AG04449 (cell line): ENCODE measurements around the gene TSKS.

Experiments used
- CTCF ChIA-PET: fragments of 350-600 bp; formaldehyde crosslinking; extraction: SDS; loops from one replicate; lab custom pipeline; 2021; ENCODE audit warnings: antibody characterized with exemption; lab: Yijun Ruan, JAX
- POLR2A ChIA-PET: fragments of 400-600, 350-600 bp; formaldehyde crosslinking; extraction: SDS; loops from one replicate; lab custom pipeline; 2020; ENCODE audit warnings: antibody characterized with exemption, inconsistent platforms; lab: Yijun Ruan, JAX
- DNase-seq: peaks from one replicate; pipeline ENCODE4 v3.0.0-alpha.2; 2010; ENCODE audit warnings: low read depth, low spot score
- H3K4me3 ChIP-seq: 2 replicates; pipeline ENCODE4 v1.5.1; 2011; ENCODE audit warnings: low read depth, mild to moderate bottlenecking, control low read depth, low read length
- CTCF ChIP-seq: IDR thresholded peaks from one replicate; pipeline ENCODE4 v1.5.1; 2011; ENCODE audit warnings: mild to moderate bottlenecking, moderate library complexity, low read length, control low read depth, inconsistent platforms; ENCODE audit not compliant: insufficient read depth; ENCODE audit errors: missing control alignments

Gene TSKS

GRCh38 chr19:49766007-49766929 is 3.2 kb upstream of the TSKS start:
- POLR2A ChIA-PET, result interaction anchor here (0.6 to 1.5 kb wide), 7 partner anchors 10 to 186 kb away, joined by 3 to 6 read pairs (median 3); partner anchors contain the start of gene NOSIP
- CTCF ChIA-PET, result interaction anchor here (0.7 to 1.1 kb wide), 3 partner anchors 31 to 1450 kb away, joined by 3 to 6 read pairs (median 3); no protein-coding TSS in a partner anchor
- DNase-seq, result peak; percentile 100
- H3K4me3 ChIP-seq, result peak overlapping the region; percentile 40
- no peak for TF ChIP-seq CTCF

- TF ChIP-seq CTCF, result no peak
- DNase-seq, result no peak
- CTCF ChIA-PET, result interaction anchor here (1.1 to 1.5 kb wide), 2 partner anchors 14 to 83 kb away, joined by 3 to 5 read pairs; no protein-coding TSS in a partner anchor
- POLR2A ChIA-PET, result no interaction called here
- no peak overlapping the region for H3K4me3 ChIP-seq
These were observed 1.2 kb upstream of the TSKS start for GRCh38 chr19:49764341-49764740.

GRCh38 chr19:49761625-49762311 is 1.3 kb downstream of the TSKS start:
- peak; percentile 32 for TF ChIP-seq CTCF
- CTCF ChIA-PET, result interaction anchor here (0.9 to 1.5 kb wide), 3 partner anchors 11 to 81 kb away, joined by 3 to 4 read pairs (median 4); no protein-coding TSS in a partner anchor

GRCh38 chr19:49761249-49761624 is 1.9 kb downstream of the TSKS start:
- no peak overlapping the region for H3K4me3 ChIP-seq
- TF ChIP-seq CTCF, result no peak
- ChIA-PET CTCF (interaction anchor here (0.9 to 1.5 kb wide), 4 partner anchors 10 to 81 kb away, joined by 3 to 4 read pairs (median 4); no protein-coding TSS in a partner anchor), POLR2A (no interaction called here)
- no peak for DNase-seq

More at GRCh38 chr19:49761625-49762311, 1.3 kb downstream of the TSKS start:
- POLR2A ChIA-PET, result no interaction called here
- no peak for DNase-seq
- H3K4me3 ChIP-seq, result no peak overlapping the region

GRCh38 chr19:49758292-49758691 is 4.8 kb downstream of the TSKS start:
- no peak for TF ChIP-seq CTCF
- ChIA-PET CTCF (interaction anchor here (0.9 to 2.9 kb wide), 3 partner anchors 10 to 77 kb away, joined by 3 to 15 read pairs (median 3); no protein-coding TSS in a partner anchor), POLR2A (interaction anchor here (0.6 to 1.2 kb wide), 2 partner anchors 10 to 21 kb away, joined by 3 to 4 read pairs; no protein-coding TSS in a partner anchor)
- no peak overlapping the region for H3K4me3 ChIP-seq
- peak; percentile 46 for DNase-seq
